Measurements from ENCODE around the gene KCNJ9. TPM values are rescaled to one million over a fixed set of nuclear protein-coding genes. Genes with fewer than 3 reads are reported as not detected.

Gene KCNJ9
- total and polyA plus RNA-seq, 5 experiments from 2014 or later: 0.03 to 0.20 (median 0.10) TPM; not detected in 2

DNA sequence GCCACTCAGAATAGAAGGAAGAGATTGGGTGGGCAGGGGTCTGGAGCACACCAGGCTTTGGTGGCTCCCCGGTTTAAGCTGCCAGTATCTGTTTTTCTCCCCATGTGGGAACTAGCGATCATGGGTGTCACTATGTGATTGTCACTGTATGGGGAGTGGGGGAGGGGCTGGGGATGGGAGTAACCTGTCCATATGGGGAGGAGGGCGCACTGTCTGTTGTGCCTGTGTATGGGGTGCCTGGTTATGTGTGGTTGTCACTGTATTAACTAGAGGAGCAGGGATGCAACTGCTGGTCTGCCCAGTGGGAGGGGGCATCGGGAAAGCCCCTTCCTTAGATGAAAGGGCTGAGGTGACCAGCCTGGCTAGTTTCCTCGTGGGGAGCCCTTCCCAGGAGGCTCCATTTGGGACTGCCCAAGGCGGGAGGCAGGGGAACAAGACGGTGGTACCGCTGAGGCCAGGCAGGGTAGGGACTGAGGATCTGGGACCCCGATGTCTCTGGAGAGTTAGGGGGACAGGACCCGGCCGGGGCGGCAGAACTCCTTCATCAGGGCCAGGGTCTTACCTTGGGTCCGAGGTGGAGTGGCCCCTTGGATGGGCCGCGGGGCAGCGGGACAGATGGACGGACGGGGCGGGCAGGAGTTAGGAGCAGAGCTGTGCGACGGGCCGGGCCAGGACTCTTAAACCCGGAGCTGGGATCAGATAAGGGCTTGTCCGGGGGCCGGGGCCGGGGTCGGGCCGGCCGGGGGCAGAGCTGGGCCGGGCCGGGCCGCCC, 11.7 kb upstream of the KCNJ9 start, which contains the start of gene KCNJ10:
TSS of gene KCNJ10 (minus strand) at position 701 of the 772 bp plus-strand sequence. CDS start 27,628 bp downstream, outside the sequence.
- Mint-ChIP-seq H3K9me3 (peaks cover 0 to 2% (median 0%) of the 10 kb centered on the region in 9 donors), H3K27me3 (peaks cover 14 to 32% (median 17%) of the 10 kb centered on the region in 5 donors), H3K4me3 (peak within 1 kb of the TSS; percentile 89 to 98 (median 95)), H3K36me3 (peaks cover 0 to 1% (median 0%) of the 10 kb centered on the region in 3 donors), H3K4me1 (peaks cover 9 to 20% (median 15%) of the 10 kb centered on the region in 4 donors), H3K27ac (peak within 1 kb of the TSS; percentile 8 to 90 (median 66))
- POLR2A ChIA-PET: interaction anchor here (0.5 to 1.1 kb wide), 2 partner anchors 29 to 419 kb away, joined by 3 to 8 read pairs; partner anchors contain the start of gene IGSF8
- ATAC-seq (no peak), DNase-seq (no peak)

DNA sequence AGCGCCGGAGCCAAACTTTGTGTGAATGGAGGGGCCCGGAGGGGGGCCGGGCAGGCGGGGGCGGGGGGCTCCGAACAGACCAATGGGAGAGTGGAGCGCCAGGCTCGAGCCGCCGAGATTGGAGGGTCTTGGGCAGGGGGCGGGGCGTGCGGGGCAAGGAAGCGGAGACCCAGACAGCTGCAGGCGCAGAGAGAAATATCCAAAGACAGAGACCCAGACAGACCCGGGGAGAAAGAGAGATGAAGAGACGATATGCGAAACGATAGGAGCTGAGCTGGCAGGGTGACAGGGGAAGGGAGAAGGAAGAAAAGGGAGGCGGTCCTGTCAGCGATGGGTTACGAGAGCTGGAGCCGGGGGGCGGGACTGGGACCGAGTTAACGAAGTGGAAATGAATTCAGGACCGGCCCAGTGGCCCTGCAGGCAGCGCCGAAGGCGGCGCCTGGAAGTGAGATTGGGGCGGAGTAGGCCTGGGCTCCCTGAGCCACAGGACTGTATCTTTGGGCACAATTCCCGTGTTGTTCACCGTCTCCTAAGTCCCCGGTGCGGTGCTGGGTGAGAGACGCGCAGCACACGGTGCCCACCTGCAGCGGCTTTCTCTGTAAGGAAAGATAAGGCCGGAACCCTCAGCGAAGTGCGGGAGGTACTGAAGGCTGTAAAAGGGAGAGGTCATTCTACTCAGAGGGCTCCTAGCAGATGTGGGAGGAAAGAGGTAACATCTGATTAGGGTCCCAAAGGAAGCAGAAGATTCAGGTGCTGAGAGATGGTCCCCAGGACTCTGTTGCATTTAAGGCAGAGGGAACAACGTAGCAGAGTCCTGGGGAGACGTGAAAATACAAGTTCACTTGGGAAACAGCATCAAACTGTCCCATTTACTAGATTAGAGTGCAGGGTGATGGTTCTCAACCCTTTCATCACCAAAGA, 10.8 kb upstream of the KCNJ9 start:
- H3K27ac Mint-ChIP-seq: peak overlapping the region; percentile 8 to 90 (median 60)
- peak; percentile 95 to 96 for ATAC-seq
- H3K27me3 Mint-ChIP-seq: peaks cover 19 to 34% (median 23%) of the 10 kb centered on the region in 5 donors
- peaks cover 0 to 2% (median 0%) of the 10 kb centered on the region in 9 donors for H3K9me3 Mint-ChIP-seq
- POLR2A ChIA-PET: interaction anchor here (1.1 kb wide), 1 partner anchor 28 kb away, joined by 8 read pairs; the partner anchor contains the start of gene IGSF8
- DNase-seq: peak; percentile 72 to 91 (median 84)
- peaks cover 9 to 20% (median 15%) of the 10 kb centered on the region in 4 donors for H3K4me1 Mint-ChIP-seq
- peaks cover 0 to 1% (median 0%) of the 10 kb centered on the region in 3 donors for H3K36me3 Mint-ChIP-seq
- H3K4me3 Mint-ChIP-seq: peak overlapping the region; percentile 89 to 98 (median 95)

- Mint-ChIP-seq H3K36me3 (peaks cover 0 to 1% (median 0%) of the 10 kb centered on the region in 3 donors), H3K27ac (peak overlapping the region in 1 of 10 donors; percentile 48), H3K27me3 (peaks cover 25 to 37% (median 27%) of the 10 kb centered on the region in 5 donors), H3K4me3 (peak overlapping the region in 3 of 10 donors; percentile 24 to 53 (median 30)), H3K9me3 (peaks cover 0 to 2% (median 0%) of the 10 kb centered on the region in 9 donors), H3K4me1 (peaks cover 9 to 20% (median 15%) of the 10 kb centered on the region in 4 donors)
- ATAC-seq: no peak
- DNase-seq: peak in 1 of 10 donors; percentile 32
- POLR2A ChIA-PET: no interaction called here
Observed at GRCh38 chr1:160071289-160071688, 10.0 kb upstream of the KCNJ9 start.

DNA sequence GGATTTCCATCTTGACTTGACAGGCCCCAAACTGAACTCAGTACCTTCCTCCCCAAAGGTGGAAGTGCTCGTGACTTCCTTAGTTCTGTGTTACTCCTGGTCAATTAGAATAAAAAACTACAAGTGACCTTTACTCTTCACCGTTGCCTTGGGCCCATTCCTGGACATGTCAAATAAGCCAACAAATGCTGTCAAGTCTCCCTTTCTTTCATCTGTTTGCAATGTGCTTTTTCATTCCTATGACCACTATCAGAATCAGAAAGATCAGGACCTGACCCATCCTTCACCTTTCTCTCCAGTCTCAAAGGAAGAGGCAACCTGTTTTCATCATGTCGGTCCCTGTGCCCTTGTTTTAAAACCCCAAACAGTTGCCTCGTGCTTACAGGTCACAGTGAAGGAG, 6.5 kb upstream of the KCNJ9 start:
- DNase-seq (no peak), ATAC-seq (no peak)
- Mint-ChIP-seq H3K4me1 (peaks cover 10 to 15% (median 12%) of the 10 kb centered on the region in 4 donors), H3K9me3 (peaks cover 0 to 2% (median 0%) of the 10 kb centered on the region in 9 donors), H3K4me3 (no peak overlapping the region), H3K27ac (no peak overlapping the region), H3K27me3 (peaks cover 41 to 65% (median 54%) of the 10 kb centered on the region in 5 donors), H3K36me3 (peaks cover 0 to 1% (median 0%) of the 10 kb centered on the region in 3 donors)
- POLR2A ChIA-PET: interaction anchor here (1.0 kb wide), 1 partner anchor 29 kb away, joined by 3 read pairs; no protein-coding TSS in a partner anchor

DNA sequence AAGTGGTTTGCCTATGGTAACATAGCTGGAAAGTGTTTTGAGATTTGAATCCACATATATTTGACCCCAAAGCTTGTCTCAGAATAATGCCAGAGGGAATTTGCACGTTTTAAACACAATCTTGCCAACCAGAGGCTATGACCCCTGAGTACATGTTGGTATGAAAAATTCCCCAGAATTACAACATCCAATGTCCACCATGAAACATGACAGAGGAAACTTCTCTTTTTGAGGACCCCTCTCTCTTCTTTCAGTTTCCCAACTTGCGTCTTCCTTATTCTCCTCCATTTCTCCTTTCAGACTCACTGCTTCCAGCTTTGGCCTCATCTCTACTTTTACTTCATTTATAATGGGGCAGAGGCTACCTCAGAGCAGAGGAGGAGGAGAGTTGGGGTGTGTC, 5.5 kb upstream of the KCNJ9 start:
- Mint-ChIP-seq H3K27ac (no peak overlapping the region), H3K27me3 (peaks cover 49 to 75% (median 59%) of the 10 kb centered on the region in 5 donors), H3K36me3 (peaks cover 0 to 1% (median under 1%) of the 10 kb centered on the region in 3 donors), H3K4me3 (no peak overlapping the region), H3K9me3 (peaks cover 0 to 2% (median 0%) of the 10 kb centered on the region in 9 donors), H3K4me1 (peaks cover under 1 to 8% (median 6%) of the 10 kb centered on the region in 4 donors)
- DNase-seq (no peak), ATAC-seq (no peak)
- POLR2A ChIA-PET: no interaction called here

DNA sequence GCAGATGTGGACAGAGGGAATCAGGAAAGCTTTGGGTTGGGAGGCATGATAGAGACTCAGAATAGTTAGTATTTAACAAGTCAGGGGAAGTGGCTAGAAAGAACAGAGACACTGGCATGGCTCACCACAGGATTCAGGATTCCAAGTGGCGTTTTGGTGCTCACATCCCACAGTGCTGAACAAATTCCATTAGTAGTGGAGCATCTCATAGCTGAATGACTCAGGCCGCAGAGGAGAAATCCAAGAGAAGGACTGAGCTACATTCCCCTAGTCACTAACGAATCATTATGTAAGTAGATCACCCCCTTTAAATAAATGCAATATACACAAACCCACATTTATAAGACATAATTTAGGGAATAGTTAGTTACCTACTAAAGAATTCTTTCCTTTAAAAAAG, 5.0 kb upstream of the KCNJ9 start:
- Mint-ChIP-seq H3K36me3 (peaks cover 0 to 2% (median 1%) of the 10 kb centered on the region in 3 donors), H3K27ac (no peak overlapping the region)

GRCh38 chr1:160077486-160077885, 3.9 kb upstream of the KCNJ9 start:
- peaks cover 0 to 2% (median 1%) of the 10 kb centered on the region in 3 donors for H3K36me3 Mint-ChIP-seq
- ATAC-seq (no peak), DNase-seq (no peak)
- no peaks in the 10 kb centered on the region for H3K9me3 Mint-ChIP-seq
- H3K4me3 Mint-ChIP-seq: no peak overlapping the region
- POLR2A ChIA-PET: interaction anchor here (0.6 kb wide), 1 partner anchor 30 kb away, joined by 3 read pairs; no protein-coding TSS in a partner anchor
- H3K4me1 Mint-ChIP-seq: peaks cover 0 to 3% (median 0%) of the 10 kb centered on the region in 4 donors
- H3K27ac Mint-ChIP-seq: no peak overlapping the region
- peaks cover 52 to 79% (median 61%) of the 10 kb centered on the region in 5 donors for H3K27me3 Mint-ChIP-seq

More for the DNA sequence above, 5.0 kb upstream of the KCNJ9 start:
- POLR2A ChIA-PET: no interaction called here
- ATAC-seq: no peak
- peaks cover 54 to 79% (median 63%) of the 10 kb centered on the region in 5 donors for H3K27me3 Mint-ChIP-seq
- DNase-seq: no peak
- peaks cover 0 to 7% (median 6%) of the 10 kb centered on the region in 4 donors for H3K4me1 Mint-ChIP-seq
- peaks cover 0 to 2% (median 0%) of the 10 kb centered on the region in 9 donors for H3K9me3 Mint-ChIP-seq
- H3K4me3 Mint-ChIP-seq: no peak overlapping the region

- Mint-ChIP-seq H3K4me1 (peaks cover 0 to 5% (median 3%) of the 10 kb centered on the region in 4 donors), H3K36me3 (peaks cover 0 to 2% (median 0%) of the 10 kb centered on the region in 3 donors), H3K9me3 (no peaks in the 10 kb centered on the region), H3K27me3 (peaks cover 47 to 83% (median 58%) of the 10 kb centered on the region in 5 donors), H3K27ac (no peak overlapping the region), H3K4me3 (no peak overlapping the region)
- peak; percentile 32 to 67 (median 56) for DNase-seq
- ATAC-seq: peak; percentile 90
- POLR2A ChIA-PET: interaction anchor here (0.9 kb wide), 1 partner anchor 23 kb away, joined by 3 read pairs; no protein-coding TSS in a partner anchor
Observed at GRCh38 chr1:160078512-160079195, 2.7 kb upstream of the KCNJ9 start.

- Mint-ChIP-seq H3K4me1 (peaks cover 5 to 10% (median 6%) of the 10 kb centered on the region in 4 donors), H3K4me3 (no peak overlapping the region), H3K36me3 (peaks cover 0 to 2% (median 0%) of the 10 kb centered on the region in 3 donors), H3K9me3 (no peaks in the 10 kb centered on the region), H3K27ac (no peak overlapping the region), H3K27me3 (peaks cover 44 to 81% (median 55%) of the 10 kb centered on the region in 5 donors)
- ATAC-seq (no peak), DNase-seq (no peak)
- POLR2A ChIA-PET: no interaction called here
Observed at GRCh38 chr1:160079448-160079847, 1.9 kb upstream of the KCNJ9 start.

GRCh38 chr1:160080381-160081100, 797 bp upstream of the KCNJ9 start:
- H3K4me3 Mint-ChIP-seq: no peak overlapping the region
- H3K27me3 Mint-ChIP-seq: peaks cover 38 to 70% (median 51%) of the 10 kb centered on the region in 5 donors
- H3K36me3 Mint-ChIP-seq: peaks cover 0 to 4% (median 0%) of the 10 kb centered on the region in 3 donors
- POLR2A ChIA-PET: interaction anchor here (0.6 kb wide), 1 partner anchor 627 kb away, joined by 3 read pairs; no protein-coding TSS in a partner anchor
- H3K9me3 Mint-ChIP-seq: no peaks in the 10 kb centered on the region
- H3K4me1 Mint-ChIP-seq: peaks cover 8 to 15% (median 9%) of the 10 kb centered on the region in 4 donors
- H3K27ac Mint-ChIP-seq: no peak overlapping the region
- ATAC-seq: no peak
- no peak for DNase-seq

DNA sequence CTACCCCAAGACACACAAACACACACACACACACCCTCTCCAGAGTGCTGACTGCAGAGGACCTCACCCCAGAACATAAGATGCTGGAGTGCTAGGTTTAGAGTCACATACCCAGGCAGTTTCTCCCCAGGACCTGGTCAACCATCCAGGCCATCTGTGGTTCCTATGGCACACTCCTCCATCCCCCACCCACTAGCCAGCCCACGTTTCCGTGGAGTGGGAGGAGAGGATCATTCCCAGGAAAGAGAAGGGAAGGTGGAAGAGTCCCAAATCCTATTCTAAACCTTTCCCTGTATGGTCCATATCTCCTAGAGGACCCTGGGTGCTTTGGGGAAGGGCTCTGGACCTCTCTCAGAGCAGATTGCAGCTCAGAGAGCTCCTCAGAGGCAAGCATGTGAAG, 1.1 kb downstream of the KCNJ9 start:
- H3K27ac Mint-ChIP-seq: peak overlapping the region in 2 of 10 donors; percentile 22 to 45
- H3K36me3 Mint-ChIP-seq: peaks cover 0 to 16% (median 6%) of the 10 kb centered on the region in 3 donors
- H3K4me3 Mint-ChIP-seq: peak overlapping the region in 5 of 10 donors; percentile 41 to 70 (median 50)
- peaks cover 28 to 53% (median 41%) of the 10 kb centered on the region in 5 donors for H3K27me3 Mint-ChIP-seq
- DNase-seq (no peak), ATAC-seq (no peak)
- peaks cover 11 to 21% (median 14%) of the 10 kb centered on the region in 4 donors for H3K4me1 Mint-ChIP-seq
- POLR2A ChIA-PET: interaction anchor here (1.1 to 1.5 kb wide), 2 partner anchors 13 to 18 kb away, joined by 3 to 4 read pairs; no protein-coding TSS in a partner anchor
- no peaks in the 10 kb centered on the region for H3K9me3 Mint-ChIP-seq

Data from naive thymus-derived CD8-positive, alpha-beta T cell (primary cell).